Naive B cell (primary cell): ENCODE results near the gene SLC4A2. TPM values are rescaled to one million over a fixed set of nuclear protein-coding genes. Genes with fewer than 3 reads are reported as not detected.
A peak's percentile ranks its signal among the peaks of the same experiment; 100 is the strongest.

Experiments used
- ATAC-seq, 2 donors: fragments of 150-1000 bp; cut with Tn5 transposase; 2 replicates each; pipeline ENCODE4 v1.10.0; 2021; ENCODE audit warnings: low read depth in 2 of 2, mild to moderate bottlenecking in 2 of 2, moderate library complexity in 2 of 2
- DNase-seq: peaks from one replicate; pipeline ENCODE4 v3.0.0; 2022
- H3K27ac Mint-ChIP-seq, 6 donors: one replicate each; pipeline ENCODE4 v1.8.0; 2020 to 2022; ENCODE audit warnings: mild to moderate bottlenecking in 6 of 6, mixed read lengths in 6 of 6, moderate library complexity in 5 of 6, inconsistent platforms in 2 of 6
- H3K27me3 Mint-ChIP-seq, 3 donors: one replicate each; pipeline ENCODE4 v1.8.0; 2021 to 2022; ENCODE audit warnings: mixed read lengths in 3 of 3, mild to moderate bottlenecking in 1 of 3
- H3K36me3 Mint-ChIP-seq, 2 donors: one replicate each; pipeline ENCODE4 v1.8.0; 2020 to 2022; ENCODE audit warnings: mixed read lengths in 2 of 2, inconsistent platforms in 1 of 2, mild to moderate bottlenecking in 1 of 2
- H3K4me1 Mint-ChIP-seq, 3 donors: one replicate each; pipeline ENCODE4 v1.8.0; 2020 to 2022; ENCODE audit warnings: mixed read lengths in 3 of 3, inconsistent platforms in 1 of 3, mild to moderate bottlenecking in 1 of 3, moderate library complexity in 1 of 3
- H3K4me3 Mint-ChIP-seq, 8 donors: one replicate each; pipeline ENCODE4 v1.8.0; 2020 to 2022; ENCODE audit warnings: mild to moderate bottlenecking in 8 of 8, mixed read lengths in 8 of 8, moderate library complexity in 8 of 8, inconsistent platforms in 2 of 8
- H3K9me3 Mint-ChIP-seq, 7 donors: one replicate each; pipeline ENCODE4 v1.8.0; 2020 to 2022; ENCODE audit warnings: mixed read lengths in 7 of 7, mild to moderate bottlenecking in 5 of 7, inconsistent platforms in 2 of 7, moderate library complexity in 1 of 7
- polyA plus RNA-seq, 6 donors: library from polyadenylated mRNA; unstranded; fragments of 300-500 nt; fragmentation: Illumina TruSeq; gene quantifications; one replicate each; pipeline ENCODE4 v1.2.3, GENCODE V29; 2021; ENCODE audit warnings: low read depth in 6 of 6

The SLC4A2 gene
- polyA plus RNA-seq, 6 donors from 2014 or later = 8.5 to 17.1 (median 12.2) TPM

GRCh38 chr7:151091431-151091830 lies 32.0 kb downstream of the SLC4A2 start:
- Mint-ChIP-seq H3K27me3 (peaks cover 23 to 56% (median 25%) of the 10 kb centered on the region in 3 donors), H3K9me3 (peaks cover 0 to 2% (median 0%) of the 10 kb centered on the region in 7 donors), H3K36me3 (no peaks in the 10 kb centered on the region), H3K27ac (no peak overlapping the region), H3K4me3 (no peak overlapping the region), H3K4me1 (peaks cover 12 to 20% (median 15%) of the 10 kb centered on the region in 3 donors)
- DNase-seq = no peak
- ATAC-seq = no peak

GRCh38 chr7:151091988-151092387 lies 32.6 kb downstream of the SLC4A2 start:
- Mint-ChIP-seq H3K36me3 (no peaks in the 10 kb centered on the region), H3K9me3 (peaks cover 0 to 2% (median 0%) of the 10 kb centered on the region in 7 donors), H3K27me3 (peaks cover 23 to 53% (median 25%) of the 10 kb centered on the region in 3 donors), H3K4me1 (peaks cover 11 to 20% (median 15%) of the 10 kb centered on the region in 3 donors), H3K27ac (no peak overlapping the region), H3K4me3 (no peak overlapping the region)
- no peak for DNase-seq
- ATAC-seq = no peak

GRCh38 chr7:151093748-151094147 lies 34.4 kb downstream of the SLC4A2 start:
- Mint-ChIP-seq H3K4me3 (peak overlapping the region in 1 of 8 donors; percentile 62), H3K4me1 (peaks cover 6 to 11% (median 7%) of the 10 kb centered on the region in 3 donors), H3K27me3 (peaks cover 18 to 51% (median 23%) of the 10 kb centered on the region in 3 donors), H3K36me3 (no peaks in the 10 kb centered on the region), H3K27ac (no peak overlapping the region), H3K9me3 (peaks cover 0 to 2% (median 0%) of the 10 kb centered on the region in 7 donors)
- no peak for ATAC-seq
- DNase-seq = no peak

- Mint-ChIP-seq H3K27ac (no peak overlapping the region), H3K27me3 (peaks cover 8 to 42% (median 13%) of the 10 kb centered on the region in 3 donors), H3K36me3 (no peaks in the 10 kb centered on the region), H3K9me3 (no peaks in the 10 kb centered on the region), H3K4me1 (peaks cover 0 to 2% (median 0%) of the 10 kb centered on the region in 3 donors), H3K4me3 (no peak overlapping the region)
- DNase-seq (no peak), ATAC-seq (no peak)
Measured at GRCh38 chr7:151094675-151095074, 35.3 kb downstream of the SLC4A2 start.

- H3K27ac Mint-ChIP-seq = no peak overlapping the region
- H3K4me1 Mint-ChIP-seq = no peaks in the 10 kb centered on the region
- DNase-seq = no peak
- ATAC-seq = no peak
- H3K9me3 Mint-ChIP-seq = no peaks in the 10 kb centered on the region
- no peak overlapping the region for H3K4me3 Mint-ChIP-seq
- no peaks in the 10 kb centered on the region for H3K36me3 Mint-ChIP-seq
- peaks cover 7 to 36% (median 8%) of the 10 kb centered on the region in 3 donors for H3K27me3 Mint-ChIP-seq
Measured at GRCh38 chr7:151095123-151095797, 35.9 kb downstream of the SLC4A2 start.

GRCh38 chr7:151095828-151096475 lies 36.6 kb downstream of the SLC4A2 start:
- no peaks in the 10 kb centered on the region for H3K4me1 Mint-ChIP-seq
- peaks cover 7 to 31% (median 8%) of the 10 kb centered on the region in 3 donors for H3K27me3 Mint-ChIP-seq
- no peaks in the 10 kb centered on the region for H3K9me3 Mint-ChIP-seq
- no peak for ATAC-seq
- no peaks in the 10 kb centered on the region for H3K36me3 Mint-ChIP-seq
- no peak overlapping the region for H3K4me3 Mint-ChIP-seq
- DNase-seq = no peak
- H3K27ac Mint-ChIP-seq = no peak overlapping the region

- no peaks in the 10 kb centered on the region for H3K4me1 Mint-ChIP-seq
- ATAC-seq (no peak), DNase-seq (no peak)
- H3K4me3 Mint-ChIP-seq = no peak overlapping the region
- H3K9me3 Mint-ChIP-seq = no peaks in the 10 kb centered on the region
- no peak overlapping the region for H3K27ac Mint-ChIP-seq
- peaks cover 8 to 20% (median 8%) of the 10 kb centered on the region in 3 donors for H3K27me3 Mint-ChIP-seq
- H3K36me3 Mint-ChIP-seq = no peaks in the 10 kb centered on the region
Measured at GRCh38 chr7:151099486-151100211, 40.3 kb downstream of the SLC4A2 start.

GRCh38 chr7:151100921-151101320 lies 41.5 kb downstream of the SLC4A2 start:
- DNase-seq (no peak), ATAC-seq (no peak)
- Mint-ChIP-seq H3K9me3 (no peaks in the 10 kb centered on the region), H3K27ac (no peak overlapping the region), H3K27me3 (peaks cover 9 to 18% (median 11%) of the 10 kb centered on the region in 3 donors), H3K36me3 (no peaks in the 10 kb centered on the region), H3K4me1 (no peaks in the 10 kb centered on the region), H3K4me3 (no peak overlapping the region)

- no peaks in the 10 kb centered on the region for H3K36me3 Mint-ChIP-seq
- H3K27ac Mint-ChIP-seq = no peak overlapping the region
- DNase-seq (no peak), ATAC-seq (no peak)
- H3K27me3 Mint-ChIP-seq = peaks cover 9 to 18% (median 11%) of the 10 kb centered on the region in 3 donors
- H3K9me3 Mint-ChIP-seq = no peaks in the 10 kb centered on the region
- H3K4me3 Mint-ChIP-seq = no peak overlapping the region
- H3K4me1 Mint-ChIP-seq = no peaks in the 10 kb centered on the region
Measured at GRCh38 chr7:151101621-151102396, 42.4 kb downstream of the SLC4A2 start.

- H3K36me3 Mint-ChIP-seq = no peaks in the 10 kb centered on the region
- no peaks in the 10 kb centered on the region for H3K4me1 Mint-ChIP-seq
- no peaks in the 10 kb centered on the region for H3K9me3 Mint-ChIP-seq
- H3K4me3 Mint-ChIP-seq = no peak overlapping the region
- DNase-seq (no peak), ATAC-seq (no peak)
- H3K27ac Mint-ChIP-seq = no peak overlapping the region
- peaks cover 9 to 18% (median 11%) of the 10 kb centered on the region in 3 donors for H3K27me3 Mint-ChIP-seq
Measured at GRCh38 chr7:151102991-151103390, 43.6 kb downstream of the SLC4A2 start.

GRCh38 chr7:151103973-151104372 lies 44.6 kb downstream of the SLC4A2 start:
- Mint-ChIP-seq H3K27ac (peak overlapping the region in 2 of 6 donors; percentile 4 to 6), H3K4me3 (no peak overlapping the region), H3K36me3 (no peaks in the 10 kb centered on the region), H3K9me3 (no peaks in the 10 kb centered on the region), H3K27me3 (peaks cover 9 to 18% (median 11%) of the 10 kb centered on the region in 3 donors), H3K4me1 (no peaks in the 10 kb centered on the region)
- DNase-seq (no peak), ATAC-seq (no peak)

- Mint-ChIP-seq H3K27ac (peak overlapping the region in 2 of 6 donors; percentile 23 to 68), H3K4me1 (no peaks in the 10 kb centered on the region), H3K4me3 (no peak overlapping the region), H3K36me3 (no peaks in the 10 kb centered on the region), H3K9me3 (no peaks in the 10 kb centered on the region), H3K27me3 (peaks cover 9 to 24% (median 11%) of the 10 kb centered on the region in 3 donors)
- ATAC-seq (no peak), DNase-seq (no peak)
Measured at GRCh38 chr7:151104411-151105235, 45.2 kb downstream of the SLC4A2 start.
